Endothelial cell of umbilical vein (primary cell): ENCODE measurements around the gene CLTB. TPM values are rescaled to one million over a fixed set of nuclear protein-coding genes. Genes with fewer than 3 reads are reported as not detected.
"Not testable (repeated sequence)": the region's sequence is repeated elsewhere in the genome, so short reads cannot be mapped to it uniquely, and the experiment has no call there.

Source experiments
- BruUV-seq: library from RNA; stranded (reverse); fragments of 400-500 nt; replicated peaks from 2 replicates; lab custom pipeline; 2021; lab: Mats Ljungman, UMichigan
- CTCF ChIA-PET: fragments of 300-600, 350-600 bp; sonication (Branson Sonifier 250); formaldehyde crosslinking; loops from one replicate; lab custom pipeline; 2021; ENCODE audit warnings: antibody characterized with exemption, inconsistent platforms; lab: Charles Lee
- POLR2A ChIA-PET: fragments of 300-600, 350-600 bp; sonication (Branson Sonifier 250); formaldehyde crosslinking; loops from one replicate; lab custom pipeline; 2021; ENCODE audit warnings: antibody characterized with exemption, inconsistent platforms; lab: Charles Lee
- DNase-seq: peaks from one replicate; pipeline ENCODE4 v3.0.0-alpha.2; 2011; ENCODE audit warnings: low read depth, low spot score
- FAIRE-seq: peaks from 2 replicates; lab custom pipeline; 2011; peaks lifted over from hg19 to GRCh38; lab: Jason Lieb, UNC
- H2AFZ ChIP-seq: 2 replicates; pipeline ENCODE4 v1.6.0; 2012; ENCODE audit warnings: low read depth, low read length, control low read depth, inconsistent platforms
- H3K27ac ChIP-seq: 2 replicates; pipeline ENCODE4 v1.5.1; 2011; ENCODE audit warnings: low read depth, mild to moderate bottlenecking, control low read depth, low read length, moderate library complexity; ENCODE audit not compliant: insufficient read depth
- H3K27me3 ChIP-seq, 2 experiments: 2 replicates each; pipeline versions ENCODE4 v1.6.0 to v1.6.1; 2011; ENCODE audit warnings: low read length in 2 of 2, mixed read lengths in 1 of 2; ENCODE audit not compliant: control insufficient read depth in 2 of 2, insufficient read depth in 2 of 2
- H3K36me3 ChIP-seq, 2 experiments: 2 replicates in 1 of 2; 3 replicates in 1 of 2; pipeline ENCODE4 v1.5.1; 2011; ENCODE audit warnings: low read length in 2 of 2, mild to moderate bottlenecking in 1 of 2, moderate library complexity in 1 of 2; ENCODE audit not compliant: control insufficient read depth in 2 of 2, insufficient read depth in 2 of 2; ENCODE audit errors: extremely low read depth in 1 of 2
- H3K4me1 ChIP-seq: 3 replicates; pipeline ENCODE4 v1.5.1; 2011; ENCODE audit warnings: mild to moderate bottlenecking, low read length; ENCODE audit not compliant: control insufficient read depth, insufficient read depth; ENCODE audit errors: extremely low read depth
- H3K4me2 ChIP-seq: 2 replicates; pipeline ENCODE4 v1.6.1; 2011; ENCODE audit warnings: low read length, control low read depth, mixed read lengths; ENCODE audit not compliant: insufficient read depth
- H3K4me3 ChIP-seq, 3 experiments: fragments of 200-600 bp in 1 of 3; sonication (generic), shearing (Covaris generic) in 1 of 3; replicated peaks in 1 of 3; 2 replicates each; pipeline ENCODE4 v1.5.1; 2011 to 2016; ENCODE audit warnings: control low read depth in 3 of 3, low read length in 3 of 3, mild to moderate bottlenecking in 2 of 3, inconsistent platforms in 1 of 3, low read depth in 1 of 3, moderate library complexity in 1 of 3; ENCODE audit not compliant: insufficient read depth in 1 of 3
- H3K79me2 ChIP-seq: 2 replicates; pipeline ENCODE4 v1.6.0; 2012; ENCODE audit warnings: low read length, inconsistent platforms; ENCODE audit not compliant: control insufficient read depth, insufficient read depth
- H3K9ac ChIP-seq: replicated peaks from 2 replicates; pipeline ENCODE3; 2011; ENCODE audit warnings: low read length, control low read depth; ENCODE audit not compliant: insufficient read depth; ENCODE audit errors: extremely low read depth
- H3K9me1 ChIP-seq: replicated peaks from 3 replicates; pipeline ENCODE4 v1.6.0; 2011; ENCODE audit warnings: mild to moderate bottlenecking, low read length; ENCODE audit not compliant: control insufficient read depth, insufficient read depth; ENCODE audit errors: extremely low read depth
- H3K9me3 ChIP-seq: replicated peaks from 2 replicates; pipeline ENCODE4 v1.5.1; 2012; ENCODE audit warnings: low read length, inconsistent platforms; ENCODE audit not compliant: control insufficient read depth, insufficient read depth
- H4K20me1 ChIP-seq: replicated peaks from 2 replicates; pipeline ENCODE3; 2011; ENCODE audit warnings: mild to moderate bottlenecking, low read length; ENCODE audit not compliant: control insufficient read depth, insufficient read depth; ENCODE audit errors: extremely low read depth
- CTCF ChIP-seq, 2 donors: IDR thresholded peaks; 1 replicate in 1 of 2; 2 replicates in 1 of 2; pipeline ENCODE4 v1.5.1; 2011; ENCODE audit warnings: low read length in 2 of 2, mild to moderate bottlenecking in 2 of 2, moderate library complexity in 2 of 2, control low read depth in 1 of 2, inconsistent platforms in 1 of 2, low read depth in 1 of 2; ENCODE audit not compliant: insufficient read depth in 1 of 2; ENCODE audit errors: extremely low read depth in 1 of 2
- EZH2 ChIP-seq: IDR thresholded peaks from 2 replicates; pipeline ENCODE4 v1.6.1; 2012; ENCODE audit warnings: borderline replicate concordance, low read depth, mild to moderate bottlenecking, moderate library complexity, low read length, inconsistent platforms; ENCODE audit not compliant: severe bottlenecking
- FOS ChIP-seq: IDR thresholded peaks from 2 replicates; pipeline ENCODE4 v1.6.1; 2011; ENCODE audit warnings: mild to moderate bottlenecking, low read length, moderate library complexity, borderline replicate concordance; ENCODE audit not compliant: insufficient read depth
- GATA2 ChIP-seq: IDR thresholded peaks from 2 replicates; pipeline ENCODE4 v1.7.0; 2011; ENCODE audit warnings: low read depth, mild to moderate bottlenecking, moderate library complexity, mixed read lengths, low read length; ENCODE audit not compliant: insufficient read length, insufficient read depth
- JUN ChIP-seq: IDR thresholded peaks from 2 replicates; pipeline ENCODE4 v1.6.1; 2011; ENCODE audit warnings: borderline replicate concordance, low read depth; ENCODE audit not compliant: insufficient read length, insufficient read depth
- MAX ChIP-seq: IDR thresholded peaks from 2 replicates; pipeline ENCODE4 v1.6.1; 2011; ENCODE audit not compliant: insufficient read depth, insufficient read length
- MYC ChIP-seq: IDR thresholded peaks from one replicate; pipeline ENCODE4 v1.6.1; 2011; ENCODE audit warnings: mild to moderate bottlenecking, low read depth, low read length
- POLR2A ChIP-seq: IDR thresholded peaks from 2 replicates; pipeline ENCODE4 v1.6.1; 2012; ENCODE audit warnings: low read depth, mild to moderate bottlenecking, control low read depth, low read length
- POLR2AphosphoS5 ChIP-seq: IDR thresholded peaks from 2 replicates; pipeline ENCODE4 v1.6.1; 2012; ENCODE audit warnings: low read depth, mild to moderate bottlenecking, control low read depth, low read length, moderate library complexity; ENCODE audit not compliant: insufficient read depth
- dilution Hi-C: fragments of 300-500 bp; cut with MboI; formaldehyde crosslinking; loops from one replicate; pipeline ENCODE4 v1.15.0; 2019; ENCODE audit warnings: low sequenced_read_pairs; ENCODE audit not compliant: extremely low pct_ligation_motif_present
- intact Hi-C: fragments of 100-400 bp; cut with micrococcal nuclease; formaldehyde crosslinking; loops from one replicate; pipeline ENCODE4 v1.10.0; 2022
- polyA plus RNA-seq, 4 experiments: library from polyadenylated mRNA; depleted of rRNA in 3 of 4; stranded (reverse) in 3 of 4; unstranded in 1 of 4; fragments of >200 nt; gene quantifications; 2 replicates each; pipeline versions ENCODE4 v1.2.1 to v1.2.3, GENCODE V29; 2011 to 2012; ENCODE audit warnings: missing spikeins in 1 of 4
- total RNA-seq: library from RNA; stranded (reverse); gene quantifications from 2 replicates; pipeline ENCODE4 v1.2.3, GENCODE V29; 2021

Gene CLTB
- total and polyA plus RNA-seq, 2 donors (not counting 3 experiments of a cell fraction or from before 2014, with no cell fraction given): 73.2 to 111 TPM

GRCh38 chr5:176442911-176443310 is 26.6 kb upstream of the CLTB start:
- intact Hi-C loops: loop anchor here (10.0 kb wide), 2 partner anchors 172 to 1032 kb away; partner anchors contain the start of genes DBN1 and GPRIN1
- H3K9me1 ChIP-seq, H3K36me3 ChIP-seq, H3K79me2 ChIP-seq, BruUV-seq, H3K27me3 ChIP-seq, H3K27ac ChIP-seq, POLR2A ChIA-PET, H3K4me3 ChIP-seq, DNase-seq, H4K20me1 ChIP-seq, dilution Hi-C loops, H3K9me3 ChIP-seq, H2AFZ ChIP-seq, FAIRE-seq, H3K9ac ChIP-seq, H3K4me2 ChIP-seq: not testable (repeated sequence)
- peaks cover 35% of the 10 kb centered on the region for H3K4me1 ChIP-seq
- CTCF ChIA-PET: interaction anchor here (0.8 to 2.8 kb wide), 2 partner anchors 15 to 26 kb away, joined by 3 to 17 read pairs; partner anchors contain the start of gene CLTB

GRCh38 chr5:176441921-176442323 is 25.6 kb upstream of the CLTB start:
- intact Hi-C loops: loop anchor here (1.0 to 10.0 kb wide), 3 partner anchors 26 to 1033 kb away; partner anchors contain the start of genes CLTB, DBN1 and GPRIN1

More at GRCh38 chr5:176441921-176442323, 25.6 kb upstream of the CLTB start:
- Histone ChIP-seq H3K79me2 (no peaks in the 10 kb centered on the region), H4K20me1 (no peaks in the 10 kb centered on the region), H3K9me3 (no peaks in the 10 kb centered on the region), H3K4me1 (peaks cover 33% of the 10 kb centered on the region), H3K27me3 (no peaks in the 10 kb centered on the region), H3K4me2 (peak overlapping the region; percentile 51), H2AFZ (peak overlapping the region; percentile 92), H3K9me1 (no peaks in the 10 kb centered on the region), H3K4me3 (no peak overlapping the region), H3K36me3 (no peaks in the 10 kb centered on the region), H3K27ac (peak overlapping the region; percentile 88), H3K9ac (peak overlapping the region; percentile 65)
- CTCF ChIA-PET: interaction anchor here (0.6 to 2.8 kb wide), 2 partner anchors 18 to 25 kb away, joined by 3 to 17 read pairs; partner anchors contain the start of gene CLTB
- BruUV-seq: no TSS peak
- TF ChIP-seq EZH2 (no peak), JUN (peak; percentile 93), POLR2A (no peak), CTCF (IDR thresholded peaks at IDR 0.05; ENCODE audit: extremely low read depth in 1 of 2, insufficient read depth in 1 of 2, low read depth in 1 of 2, low read length in 2 of 2) (no peak), MAX (no peak), GATA2 (peak; percentile 59), MYC (no peak), POLR2AphosphoS5 (peak; percentile 84), FOS (peak; percentile 83)
- FAIRE-seq (peak; percentile 94), DNase-seq (peak; percentile 92)
- dilution Hi-C loops: no loop called here
- POLR2A ChIA-PET: no interaction called here
